D721Med (cell line): ENCODE results near the gene NAT10.
"Not testable (repeated sequence)": the region's sequence is repeated elsewhere in the genome, so short reads cannot be mapped to it uniquely, and the experiment has no call there.

Experiments
- DNase-seq: peaks from one replicate; pipeline ENCODE4 v3.0.0; 2011; ENCODE audit warnings: low spot score; ENCODE audit not compliant: insufficient read length
- FAIRE-seq: peaks from 2 replicates; lab custom pipeline; 2011; peaks lifted over from hg19 to GRCh38; lab: Jason Lieb, UNC
- CTCF ChIP-seq: IDR thresholded peaks from 2 replicates; pipeline ENCODE4 v1.5.1; 2012; ENCODE audit warnings: mild to moderate bottlenecking, control low read depth; ENCODE audit not compliant: insufficient read depth; ENCODE audit errors: missing control alignments

Gene NAT10

DNA sequence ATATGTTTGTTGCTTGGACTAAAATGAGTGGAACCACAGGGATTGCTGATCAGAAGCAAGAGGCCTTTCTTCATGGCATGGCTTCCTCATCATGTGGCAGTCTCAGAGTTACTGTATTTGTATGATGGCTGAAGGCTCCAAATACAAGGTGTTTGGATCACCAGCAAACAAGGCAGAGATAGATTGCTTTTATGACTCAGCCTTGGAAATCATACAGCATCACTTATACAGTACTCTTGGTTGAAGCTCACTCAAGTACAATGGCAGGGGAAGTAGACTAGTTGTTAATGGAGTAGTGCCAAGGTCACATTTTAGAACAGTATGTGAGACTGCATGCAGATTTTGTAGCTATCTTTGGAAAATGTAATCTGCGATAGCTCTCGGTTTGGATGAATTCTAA, 37.3 kb upstream of the NAT10 start:
- DNase-seq (no peak), FAIRE-seq (no peak)
- TF ChIP-seq CTCF, result no peak

DNA sequence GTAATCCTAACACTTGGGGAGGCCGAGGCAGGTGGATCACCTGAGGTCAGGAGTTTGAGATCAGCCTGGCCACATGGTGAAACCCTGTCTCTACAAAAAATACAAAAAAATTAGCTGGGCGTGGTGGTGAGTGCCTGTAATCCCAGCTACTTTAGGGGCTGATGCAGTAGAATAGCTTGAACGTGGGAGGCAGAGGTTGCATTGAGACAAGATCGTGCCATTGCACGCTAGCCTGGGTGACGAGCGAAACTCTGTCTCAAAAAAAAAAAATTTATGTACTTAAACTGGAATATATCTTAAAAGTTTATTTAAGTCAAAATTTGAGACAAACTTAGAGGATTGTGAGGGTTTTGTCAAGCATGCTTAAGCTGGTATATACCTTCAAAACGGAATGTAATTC, 34.1 kb upstream of the NAT10 start:
- not testable (repeated sequence) for FAIRE-seq, DNase-seq

DNA sequence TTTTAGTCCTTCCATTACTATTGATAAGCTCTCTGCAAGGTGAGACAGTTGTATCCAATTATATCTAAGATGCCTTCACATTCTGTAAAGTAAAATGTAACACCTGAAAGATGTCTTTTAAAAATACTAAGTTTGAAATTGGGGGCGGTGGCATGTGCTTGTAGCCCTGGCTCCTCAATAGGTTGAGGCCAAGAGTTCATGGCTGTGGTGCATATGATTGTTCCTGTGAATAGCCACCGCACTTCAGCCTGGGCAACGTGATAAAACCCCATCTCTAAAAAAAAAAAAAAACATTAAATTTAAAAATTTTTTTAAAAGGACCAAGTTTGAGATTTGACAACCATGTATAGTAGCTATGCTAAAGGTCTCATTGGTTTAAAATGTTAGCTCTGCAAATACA, 33.4 kb upstream of the NAT10 start:
- DNase-seq (no peak), FAIRE-seq (no peak)
- no peak for TF ChIP-seq CTCF

DNA sequence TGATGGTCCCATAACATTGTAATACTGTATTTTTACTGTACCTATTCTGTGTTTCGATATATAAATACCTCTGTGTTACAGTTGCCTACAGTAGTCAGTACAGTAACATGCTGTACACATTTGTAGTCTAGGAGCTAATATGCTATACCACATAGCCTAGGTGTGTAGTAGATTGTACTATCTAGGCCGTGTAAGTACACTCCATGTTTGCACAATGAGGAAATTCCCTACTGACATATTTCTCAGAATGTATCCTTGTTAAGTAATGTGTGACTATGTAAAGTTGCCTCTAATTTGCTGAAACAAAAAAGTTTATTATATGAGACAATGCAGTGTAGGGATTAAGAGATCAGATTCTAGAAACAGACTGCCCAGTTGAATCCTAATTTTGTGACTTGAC, 32.6 kb upstream of the NAT10 start:
- no peak for FAIRE-seq
- TF ChIP-seq CTCF, result no peak
- DNase-seq, result no peak

DNA sequence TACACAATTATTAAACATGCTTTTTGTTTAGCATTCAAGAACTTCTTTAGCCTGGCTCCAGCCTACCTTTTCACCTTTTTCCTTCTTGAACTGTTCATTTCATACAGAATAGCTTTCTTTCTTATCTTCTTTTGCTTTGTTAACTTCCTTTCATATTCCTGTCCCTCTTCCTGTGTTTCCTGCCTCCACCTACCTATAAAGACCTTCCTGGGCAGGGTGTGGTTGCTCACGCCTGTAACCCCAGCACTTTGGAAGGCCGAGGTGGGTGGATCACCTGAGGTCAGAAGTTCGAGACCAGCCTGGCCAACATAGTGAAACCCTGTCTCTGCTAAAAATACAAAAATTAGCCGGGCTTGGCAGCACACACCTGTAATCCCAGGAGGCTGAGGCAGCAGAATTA, 31.0 kb upstream of the NAT10 start:
- TF ChIP-seq CTCF, result no peak
- FAIRE-seq (no peak), DNase-seq (no peak)

DNA sequence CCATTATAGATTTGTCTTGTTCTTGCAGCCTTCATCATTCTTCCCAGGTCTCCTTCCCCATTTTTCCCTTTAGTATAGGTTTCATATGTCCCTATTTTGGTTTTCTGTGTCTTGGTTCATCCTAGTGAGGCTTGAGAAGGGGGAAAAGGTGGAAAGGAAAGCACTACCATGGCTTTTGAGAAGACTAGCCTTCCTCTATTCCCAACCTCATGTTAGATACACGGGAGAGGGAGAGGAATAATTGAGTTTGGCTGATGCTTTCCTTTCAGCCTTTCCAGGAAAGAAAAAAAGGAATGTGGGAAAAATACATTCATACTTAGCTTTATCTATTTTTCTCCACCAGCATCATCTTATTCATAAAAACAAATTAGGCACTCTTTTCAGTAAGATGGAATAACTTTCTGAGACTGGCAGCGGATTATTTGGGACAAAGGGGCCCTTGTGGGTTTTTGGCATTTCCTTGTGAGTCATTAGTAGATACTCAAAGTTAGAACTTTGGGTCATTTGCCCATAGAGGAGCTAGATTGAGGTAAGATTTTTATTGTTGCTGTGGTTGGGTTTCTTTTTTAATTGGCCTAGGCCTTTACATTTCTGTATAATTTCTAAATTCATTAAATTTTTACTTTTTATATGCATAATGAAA, 30.1 kb upstream of the NAT10 start:
- FAIRE-seq (no peak), DNase-seq (no peak)
- TF ChIP-seq CTCF, result no peak

DNA sequence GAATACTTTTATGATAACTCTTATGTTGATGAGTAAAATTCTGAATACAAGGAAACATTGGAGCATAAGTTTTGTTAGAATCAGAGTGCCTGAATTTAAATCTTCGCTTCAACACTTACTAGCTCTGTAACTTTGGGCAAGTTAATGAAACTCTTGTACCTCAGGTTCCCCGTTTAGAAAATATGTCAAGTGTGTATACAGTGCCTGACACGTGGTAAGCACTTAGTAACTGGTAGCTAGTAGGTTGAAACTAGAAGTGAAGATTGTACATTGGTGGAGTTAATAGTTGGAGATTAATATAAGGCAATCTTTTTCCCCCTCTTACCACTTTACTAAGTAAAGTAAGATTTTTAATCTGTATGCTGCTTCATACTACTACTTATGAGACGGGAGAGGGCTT, 24.8 kb upstream of the NAT10 start:
- FAIRE-seq, result no peak
- DNase-seq, result no peak
- no peak for TF ChIP-seq CTCF

GRCh38 chr11:34084637-34085036, 20.8 kb upstream of the NAT10 start:
- TF ChIP-seq CTCF, result no peak
- no peak for FAIRE-seq

More at GRCh38 chr11:34084637-34085036, 20.8 kb upstream of the NAT10 start:
- no peak for DNase-seq
